Inferior parietal cortex (tissue), 1 donor: ENCODE data around the gene NAV2.

Experiments
- DNase-seq: peaks from one replicate; pipeline ENCODE4 v3.0.0-alpha.2; 2016; ENCODE audit errors: extremely low spot score

NAV2 gene

GRCh38 chr11:20087118-20087521 lies 374.5 kb downstream of the NAV2 start:
- DNase-seq: no peak

DNA sequence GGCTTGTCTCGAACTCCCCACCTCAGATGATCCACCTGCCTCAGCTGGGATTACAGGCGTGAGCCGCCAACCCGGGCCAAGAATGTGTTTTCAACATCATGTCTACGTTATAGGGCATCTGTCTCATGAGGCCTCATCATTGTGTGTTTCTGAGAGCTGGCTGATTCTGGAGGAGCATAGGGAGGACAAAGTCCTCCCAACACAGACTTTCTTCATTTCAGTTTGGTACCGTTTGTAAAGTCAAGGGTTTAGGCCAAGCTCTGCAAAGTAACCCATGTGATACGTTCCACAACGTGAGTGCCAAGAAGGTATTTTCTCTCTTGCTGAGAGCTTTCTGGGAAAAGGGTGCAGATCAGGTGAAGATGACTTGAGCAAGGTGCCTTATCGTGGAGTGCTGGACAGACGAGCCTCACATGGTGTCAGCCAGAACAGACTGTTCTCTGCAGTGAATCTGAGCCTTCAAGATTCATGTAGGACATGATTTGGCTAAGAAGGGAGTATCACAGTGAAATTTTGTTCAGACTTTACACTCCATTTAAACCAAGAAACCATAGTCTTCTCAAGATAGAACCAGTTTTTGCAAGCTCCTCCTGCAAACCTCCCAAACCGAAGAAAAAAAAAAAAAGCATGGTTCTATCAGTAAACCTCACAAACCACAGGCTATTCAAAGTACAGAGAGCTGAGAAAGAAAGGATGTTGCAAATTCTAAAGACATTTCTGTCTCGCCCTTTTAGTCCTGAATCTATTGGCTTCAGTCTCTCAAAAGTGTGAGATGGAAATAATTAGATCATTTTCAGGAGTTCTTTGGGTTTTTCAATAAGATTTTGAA lies 376.0 kb downstream of the NAV2 start:
- no peak for DNase-seq

- no peak for DNase-seq
Observed at GRCh38 chr11:20089367-20089766, 376.7 kb downstream of the NAV2 start.

DNA sequence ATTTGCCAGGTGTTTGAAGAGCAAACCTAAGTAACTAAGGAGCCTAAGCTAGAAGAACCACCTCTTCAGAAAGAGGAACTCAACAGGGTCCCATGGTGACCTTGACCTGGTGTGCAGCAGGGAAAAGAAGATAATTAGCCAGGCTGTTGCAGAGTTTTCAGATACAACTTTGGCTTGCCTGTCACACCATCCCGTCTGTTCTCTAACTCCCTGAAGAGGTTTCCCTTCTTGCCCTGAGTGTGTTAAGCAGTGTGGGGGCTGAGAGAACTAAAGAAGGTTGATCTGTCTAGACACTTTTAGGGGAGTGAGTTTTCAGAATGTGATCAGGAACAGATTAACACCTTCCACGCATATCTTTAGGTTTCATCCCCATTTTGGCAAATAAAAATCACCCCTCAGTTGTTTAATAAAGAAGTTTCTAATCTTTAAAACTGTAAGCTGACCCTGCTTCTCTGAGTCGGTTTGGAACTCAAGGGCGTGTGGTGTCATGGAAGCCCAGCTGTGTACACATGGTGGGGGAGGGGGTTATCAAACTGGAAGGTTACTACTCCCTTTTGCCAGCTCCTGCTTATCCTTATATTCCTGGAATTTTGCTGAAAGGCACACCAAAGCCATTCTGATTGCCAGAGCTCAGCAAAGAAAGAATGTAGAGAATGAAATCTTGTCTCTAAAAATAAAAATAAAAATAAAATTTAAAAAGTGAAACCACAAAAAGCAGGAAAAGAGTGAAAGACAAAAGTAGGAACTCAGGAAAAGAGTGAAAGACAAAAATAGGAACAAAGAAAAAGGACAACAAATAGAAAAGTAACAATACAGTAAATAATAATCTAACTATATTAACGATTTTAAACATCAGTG lies 377.4 kb downstream of the NAV2 start:
- DNase-seq: no peak

GRCh38 chr11:20090654-20091374 lies 378.2 kb downstream of the NAV2 start:
- no peak for DNase-seq

GRCh38 chr11:20093775-20094174 lies 381.1 kb downstream of the NAV2 start:
- no peak for DNase-seq

DNA sequence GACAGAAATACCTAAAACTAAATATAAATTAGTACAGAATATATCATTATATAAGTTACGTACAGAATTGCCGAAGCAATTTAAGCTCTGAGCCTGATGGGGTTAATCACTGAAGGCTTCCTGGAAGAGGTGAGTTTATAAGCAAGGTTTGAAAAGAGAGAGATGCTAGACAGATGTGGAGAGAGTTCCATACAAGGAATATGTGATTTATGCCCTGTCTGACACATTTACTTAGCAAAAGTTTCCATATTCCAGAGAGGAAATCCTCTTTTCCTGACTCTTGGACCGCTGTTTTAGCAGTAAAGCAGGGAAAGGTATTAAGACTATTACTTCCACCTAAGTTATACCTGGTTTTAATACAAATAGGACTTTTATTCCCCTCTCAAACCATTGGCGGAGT lies 382.6 kb downstream of the NAV2 start:
- DNase-seq: no peak

DNA sequence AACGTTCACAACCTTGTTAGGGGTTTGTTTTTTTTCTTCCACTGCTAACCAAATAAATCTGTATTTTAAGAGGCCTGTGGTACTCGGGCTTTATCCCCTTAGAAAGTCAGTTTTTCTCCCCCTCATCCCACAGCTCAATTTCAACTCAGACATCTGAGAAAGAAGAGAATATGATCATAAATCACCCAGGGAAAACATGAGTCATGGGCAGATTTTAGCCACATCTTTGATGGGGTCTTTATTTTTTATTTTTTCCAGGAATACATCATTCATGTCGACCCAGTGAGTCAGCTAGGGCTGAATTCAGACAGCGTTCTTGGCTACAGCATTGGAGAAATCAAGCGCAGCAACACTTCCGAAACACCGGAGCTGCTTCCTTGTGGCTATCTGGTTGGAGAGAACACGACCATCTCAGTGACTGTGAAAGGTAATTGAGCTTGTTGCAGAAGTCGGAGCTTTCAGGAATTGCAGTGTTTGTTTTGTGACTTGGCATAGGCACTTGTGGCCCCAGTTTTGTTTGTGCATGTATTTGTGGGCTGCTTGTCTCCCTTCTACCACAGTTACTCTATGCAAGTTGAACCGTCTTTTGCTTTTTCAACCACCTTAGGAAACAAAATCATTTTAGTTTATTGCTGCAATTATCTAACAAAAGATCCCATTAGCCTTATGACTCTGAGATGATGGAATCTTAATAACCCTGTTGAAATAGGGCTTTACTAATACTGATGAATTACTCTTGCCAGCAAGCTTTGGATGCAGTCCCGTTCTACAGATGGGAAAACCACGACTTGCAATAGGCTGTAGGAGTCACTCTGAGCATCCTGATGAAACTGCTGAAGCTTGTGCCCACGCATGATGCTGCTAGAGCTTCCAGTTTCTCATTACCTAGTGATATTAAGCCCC lies 384.9 kb downstream of the NAV2 start:
- peak; percentile 50 for DNase-seq

DNA sequence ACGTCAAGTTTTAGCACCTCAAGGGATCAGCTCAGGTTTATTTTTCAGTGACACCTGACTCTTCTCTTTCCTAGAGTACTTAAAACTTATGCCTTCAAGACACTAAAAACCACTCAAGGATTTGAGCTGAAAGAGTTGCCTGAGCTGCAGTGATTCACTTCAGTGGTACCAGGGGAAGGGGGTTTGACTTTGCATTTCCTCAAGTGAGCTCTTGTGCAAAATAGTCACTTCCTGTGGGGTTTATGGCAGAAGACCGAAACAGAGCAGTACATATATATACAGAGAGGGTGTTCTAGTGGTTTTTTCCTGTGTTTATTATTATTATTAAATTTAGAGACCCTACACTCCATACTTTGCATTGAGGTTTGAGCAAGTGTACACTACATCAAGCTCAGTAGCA lies 386.9 kb downstream of the NAV2 start:
- no peak for DNase-seq

GRCh38 chr11:20102397-20102796 lies 389.8 kb downstream of the NAV2 start:
- DNase-seq: no peak

DNA sequence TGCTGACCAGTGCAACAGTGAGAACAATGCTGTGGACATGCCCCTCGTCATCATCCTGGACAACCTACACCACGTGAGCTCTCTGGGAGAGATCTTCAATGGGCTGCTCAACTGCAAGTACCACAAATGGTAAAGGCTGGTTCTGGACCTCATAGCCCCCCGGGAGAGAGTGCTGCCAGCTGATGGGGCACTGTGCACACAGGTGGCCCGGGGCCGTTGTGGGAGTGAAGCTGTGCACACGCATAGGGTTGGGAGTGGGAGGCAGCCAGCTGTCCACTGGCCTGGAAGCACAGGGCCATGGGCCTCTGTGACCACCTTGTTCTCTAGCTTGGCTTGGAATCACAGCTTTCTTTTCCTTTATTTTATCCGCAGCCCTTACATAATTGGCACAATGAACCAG lies 390.6 kb downstream of the NAV2 start:
- no peak for DNase-seq

GRCh38 chr11:20105427-20105826 lies 392.8 kb downstream of the NAV2 start:
- no peak for DNase-seq

DNA sequence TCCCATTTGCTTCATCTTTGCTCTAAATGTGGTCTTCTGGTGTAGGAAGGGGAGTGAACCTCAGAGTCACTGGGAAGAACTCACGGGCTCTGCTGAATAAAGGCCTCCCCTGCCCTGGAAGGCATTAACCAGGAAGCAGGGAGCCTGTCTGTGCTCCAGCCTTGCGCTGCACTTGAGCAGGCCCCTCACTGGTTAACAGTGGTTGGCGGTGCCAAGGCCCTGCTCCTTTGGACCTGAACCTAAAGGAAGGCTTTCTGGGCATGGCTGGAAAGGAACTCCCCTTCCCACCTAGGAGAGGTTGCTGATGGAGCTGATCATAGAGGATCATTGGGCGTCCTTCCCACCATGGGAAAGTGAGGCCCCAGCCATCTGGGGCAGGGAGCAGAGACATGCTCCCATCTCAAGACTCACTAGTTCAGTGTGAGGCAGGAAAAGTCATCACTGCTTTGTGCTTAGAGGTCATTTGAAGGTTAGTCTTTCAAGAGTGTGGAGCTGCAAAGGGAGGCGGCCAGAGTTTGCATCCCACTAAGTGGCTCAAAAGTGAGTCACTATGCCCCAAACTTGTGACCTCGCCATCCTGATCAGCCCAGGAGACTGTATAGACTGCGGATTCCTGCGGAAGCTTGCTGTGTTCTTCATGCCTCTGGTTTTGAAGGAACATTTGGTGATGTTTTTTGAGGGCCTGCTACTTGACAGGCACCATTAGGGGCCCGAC lies 397.3 kb downstream of the NAV2 start:
- DNase-seq: no peak

DNA sequence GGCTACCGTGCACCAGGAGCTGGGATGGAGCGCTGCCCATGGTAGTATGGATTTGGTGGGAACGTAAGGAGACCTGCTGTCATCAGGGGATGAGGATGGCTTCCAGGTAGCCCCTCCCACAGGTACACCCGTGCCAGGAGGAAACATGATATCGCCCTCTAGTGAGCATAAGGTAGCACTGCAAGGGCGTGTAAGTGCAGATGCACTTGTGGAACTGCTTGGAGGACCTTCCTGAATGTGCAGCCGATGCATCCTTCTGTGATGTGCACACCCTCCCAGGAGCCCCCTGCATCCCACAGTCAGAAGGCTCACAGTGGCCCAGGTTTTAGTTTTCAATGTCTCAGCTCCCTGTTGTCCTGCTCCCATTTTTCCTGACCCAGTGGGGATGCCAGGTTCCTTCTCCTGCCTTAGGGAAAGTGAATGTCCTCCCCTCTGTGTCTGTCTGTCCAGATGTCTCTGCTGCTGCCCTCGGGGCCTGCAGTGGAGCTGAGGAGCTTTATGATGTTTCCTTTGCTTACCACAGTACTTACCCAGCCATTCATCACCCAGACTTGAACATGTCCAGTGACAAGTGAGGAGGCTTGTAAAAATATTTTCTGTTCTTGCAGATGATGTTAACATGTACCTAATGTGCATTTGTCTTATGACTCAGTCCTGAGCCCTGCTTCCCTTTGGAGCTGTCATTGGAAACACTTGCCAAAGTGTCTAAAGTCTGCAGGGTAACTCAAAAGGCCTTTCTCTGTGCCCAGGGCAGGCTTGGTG lies 398.5 kb downstream of the NAV2 start:
- peak; percentile 60 for DNase-seq

GRCh38 chr11:20111871-20112270 lies 399.2 kb downstream of the NAV2 start:
- no peak for DNase-seq

- DNase-seq: peak; percentile 69
Observed at GRCh38 chr11:20112291-20113148, 399.9 kb downstream of the NAV2 start.

DNA sequence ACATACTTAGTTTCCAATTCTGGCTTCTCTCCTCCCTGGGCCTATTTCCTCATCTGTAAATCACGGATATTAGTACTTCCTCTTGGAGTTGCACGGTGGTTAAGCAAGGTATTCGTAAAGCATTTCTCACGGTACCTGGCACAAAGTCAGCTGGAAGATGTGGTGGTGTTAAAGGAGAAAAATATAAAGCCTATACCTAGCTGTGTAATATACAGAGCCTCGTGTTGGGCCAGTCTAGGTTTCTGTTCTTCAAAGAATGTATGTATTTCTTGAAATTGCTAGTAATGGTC lies 400.5 kb downstream of the NAV2 start:
- no peak for DNase-seq

- DNase-seq: no peak
Observed at GRCh38 chr11:20114588-20114987, 402.0 kb downstream of the NAV2 start.

DNA sequence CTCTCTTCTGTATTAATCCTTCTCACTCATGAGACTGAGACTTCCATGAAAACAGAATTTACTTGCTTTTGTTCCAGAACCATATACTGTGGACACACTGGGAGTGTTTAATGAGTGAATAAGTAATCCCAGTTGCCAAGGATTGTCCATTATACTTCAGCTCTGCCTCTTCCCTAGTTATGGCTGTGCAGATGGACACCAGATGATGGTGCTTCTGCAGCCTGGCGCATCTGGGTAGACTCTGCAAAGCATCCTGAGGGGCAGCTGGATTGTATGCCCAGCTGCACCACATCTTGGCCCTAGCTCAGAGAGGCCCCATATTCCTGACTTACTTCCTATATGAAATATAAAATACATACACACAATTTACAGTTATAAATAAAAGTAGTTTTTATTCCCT lies 404.2 kb downstream of the NAV2 start:
- DNase-seq: no peak
